A673 (cell line): ENCODE measurements around the gene IBA57. TPM values are rescaled to one million over a fixed set of nuclear protein-coding genes. Genes with fewer than 3 reads are reported as not detected.
"Not testable (repeated sequence)": the region's sequence is repeated elsewhere in the genome, so short reads cannot be mapped to it uniquely, and the experiment has no call there.

Experiments used
- BruUV-seq: library from RNA; stranded (reverse); fragments of 400-500 nt; replicated peaks from 2 replicates; lab custom pipeline; 2021; lab: Mats Ljungman, UMichigan
- CTCF ChIA-PET: fragments of 300-600 bp; sonication (Branson Sonifier 250); formaldehyde crosslinking; loops from one replicate; lab custom pipeline; 2022; ENCODE audit warnings: antibody characterized with exemption; lab: Charles Lee
- POLR2A ChIA-PET: fragments of 300-600 bp; sonication (Branson Sonifier 250); formaldehyde crosslinking; loops from one replicate; lab custom pipeline; 2022; ENCODE audit warnings: antibody characterized with exemption; ENCODE audit not compliant: low non-redundant PET; lab: Charles Lee
- DNase-seq: peaks from one replicate; pipeline ENCODE4 v3.0.0-alpha.2; 2015; ENCODE audit warnings: low spot score
- H3K27ac ChIP-seq: fragments of 200-600 bp; sonication (generic); 2 replicates; pipeline ENCODE4 v1.5.1; 2016; ENCODE audit warnings: mixed run types, low read depth, mild to moderate bottlenecking, mixed read lengths, antibody characterized with exemption, low read length; ENCODE audit not compliant: poor library complexity, severe bottlenecking
- H3K27me3 ChIP-seq: fragments of 200-600 bp; sonication (generic); replicated peaks from 2 replicates; pipeline ENCODE4 v1.6.1; 2017; ENCODE audit warnings: mixed run types, low read depth, mild to moderate bottlenecking, mixed read lengths, antibody characterized with exemption, low read length; ENCODE audit not compliant: insufficient read depth, poor library complexity
- H3K36me3 ChIP-seq: fragments of 200-600 bp; sonication (generic); 2 replicates; pipeline ENCODE4 v1.6.1; 2016; ENCODE audit warnings: mixed run types, mild to moderate bottlenecking, mixed read lengths, antibody characterized with exemption, low read length; ENCODE audit not compliant: insufficient read depth, poor library complexity, severe bottlenecking
- H3K4me1 ChIP-seq: fragments of 200-600 bp; sonication (generic); 2 replicates; pipeline ENCODE4 v1.6.1; 2017; ENCODE audit warnings: mixed run types, mild to moderate bottlenecking, mixed read lengths, antibody characterized with exemption, low read length; ENCODE audit not compliant: insufficient read depth, poor library complexity, severe bottlenecking
- H3K4me3 ChIP-seq: fragments of 200-600 bp; sonication (generic); 2 replicates; pipeline ENCODE4 v1.5.1; 2016; ENCODE audit warnings: low read depth, mixed run types, mild to moderate bottlenecking, mixed read lengths, low read length; ENCODE audit not compliant: poor library complexity, severe bottlenecking
- H3K9me3 ChIP-seq: fragments of 200-600 bp; sonication (generic); 2 replicates; pipeline ENCODE4 v1.6.1; 2016; ENCODE audit warnings: mixed run types, low read depth, mild to moderate bottlenecking, mixed read lengths, antibody characterized with exemption, low read length; ENCODE audit not compliant: poor library complexity, severe bottlenecking
- CTCF ChIP-seq: fragments of 300-800, 200-600 bp; sonication (generic); conservative IDR thresholded peaks from 2 replicates; pipeline ENCODE4 v1.5.1; 2017; ENCODE audit warnings: low read depth, mild to moderate bottlenecking, antibody characterized with exemption, low read length, moderate library complexity, mixed read lengths
- EZH2 ChIP-seq: fragments of 200-600 bp; sonication (generic); IDR thresholded peaks from 2 replicates; pipeline ENCODE4 v1.6.1; 2017; ENCODE audit warnings: borderline replicate concordance, low read depth, mild to moderate bottlenecking, mixed read lengths, antibody characterized with exemption, low read length; ENCODE audit not compliant: poor library complexity, severe bottlenecking
- intact Hi-C: fragments of 100-400 bp; cut with micrococcal nuclease; formaldehyde crosslinking; loops from one replicate; pipeline ENCODE4 v1.10.0; 2022; ENCODE audit not compliant: unreplicated experiment
- total RNA-seq: library from RNA; stranded (reverse); gene quantifications from 2 replicates; pipeline ENCODE4 v1.2.3, GENCODE V29; 2021

The IBA57 gene
- total RNA-seq, 1 experiment from 2014 or later: 12.1 TPM

GRCh38 chr1:228171221-228171891, 5.8 kb downstream of the IBA57 start:
- Histone ChIP-seq H3K36me3 (no peaks in the 10 kb centered on the region), H3K27ac (no peak overlapping the region), H3K4me3 (no peak overlapping the region), H3K9me3 (no peaks in the 10 kb centered on the region), H3K4me1 (peaks cover 4% of the 10 kb centered on the region), H3K27me3 (no peaks in the 10 kb centered on the region)
- ChIA-PET POLR2A (no interaction called here), CTCF (no interaction called here)
- no TSS peak for BruUV-seq
- intact Hi-C loops: no loop called here
- TF ChIP-seq EZH2 (no peak), CTCF (no peak)
- DNase-seq: no peak

- no peak for DNase-seq
- Histone ChIP-seq H3K4me3 (no peak overlapping the region), H3K27ac (peak overlapping the region; percentile 16), H3K9me3 (no peaks in the 10 kb centered on the region), H3K4me1 (no peaks in the 10 kb centered on the region), H3K27me3 (no peaks in the 10 kb centered on the region), H3K36me3 (no peaks in the 10 kb centered on the region)
- TF ChIP-seq CTCF (no peak), EZH2 (no peak)
- intact Hi-C loops: no loop called here
- ChIA-PET POLR2A (no interaction called here), CTCF (no interaction called here)
- no TSS peak for BruUV-seq
Observed at GRCh38 chr1:228172591-228173527, 7.3 kb downstream of the IBA57 start.

DNA sequence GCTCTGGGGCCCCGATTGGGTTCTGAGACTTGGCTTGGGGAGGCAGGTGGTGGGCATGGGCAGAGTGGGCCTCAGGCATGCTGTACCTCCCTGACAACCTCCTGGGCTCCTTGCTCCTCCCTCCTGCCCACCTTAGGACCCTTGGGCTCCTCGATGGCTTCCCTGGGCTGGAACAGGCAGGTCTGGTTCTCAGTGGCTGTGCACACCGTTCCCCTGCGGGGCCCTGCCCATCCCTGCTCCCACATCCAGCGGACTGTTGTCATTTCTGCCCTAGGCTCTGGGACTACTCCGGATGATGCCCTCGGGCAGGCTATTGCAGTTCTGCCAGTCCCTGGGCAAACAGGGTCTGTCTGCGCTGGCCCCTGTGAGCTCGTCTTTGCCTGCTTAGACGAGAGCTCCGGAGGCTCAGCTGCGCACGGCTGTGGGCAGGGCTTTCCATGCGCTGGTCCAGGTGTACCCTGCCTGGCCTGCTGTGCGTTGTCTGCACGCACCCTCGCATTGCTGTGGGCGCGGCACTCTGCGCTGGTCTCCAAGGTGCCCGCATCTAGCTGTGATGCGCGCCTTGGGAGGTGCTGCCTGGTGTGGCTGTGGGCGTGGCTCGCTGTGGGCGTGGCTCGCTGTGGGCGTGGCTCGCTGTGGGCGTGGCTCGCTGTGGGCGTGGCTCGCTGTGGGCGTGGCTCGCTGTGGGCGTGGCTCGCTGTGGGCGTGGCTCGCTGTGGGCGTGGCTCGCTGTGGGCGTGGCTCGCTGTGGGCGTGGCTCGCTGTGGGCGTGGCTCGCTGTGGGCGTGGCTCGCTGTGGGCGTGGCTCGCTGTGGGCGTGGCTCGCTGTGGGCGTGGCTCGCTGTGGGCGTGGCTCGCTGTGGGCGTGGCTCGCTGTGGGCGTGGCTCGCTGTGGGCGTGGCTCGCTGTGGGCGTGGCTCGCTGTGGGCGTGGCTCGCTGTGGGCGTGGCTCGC, 8.2 kb downstream of the IBA57 start:
- CTCF ChIA-PET, H3K27me3 ChIP-seq, H3K4me1 ChIP-seq, H3K4me3 ChIP-seq, intact Hi-C loops, H3K27ac ChIP-seq, H3K36me3 ChIP-seq, H3K9me3 ChIP-seq, DNase-seq, BruUV-seq: not testable (repeated sequence)
- POLR2A ChIA-PET: interaction anchor here (0.5 kb wide), 1 partner anchor 314 kb away, joined by 6 read pairs; no protein-coding TSS in a partner anchor
